CD4-positive, alpha-beta T cell treated with Interferon alpha-2 for 1 hour (primary cell): ENCODE data around the gene TRIM13.
"Not testable (repeated sequence)": the region's sequence is repeated elsewhere in the genome, so short reads cannot be mapped to it uniquely, and the experiment has no call there.

Source experiments
- DNase-seq, 2 donors: peaks; one replicate each; pipeline ENCODE4 v3.0.0-alpha.2; 2020 to 2022

Gene TRIM13, protein sequence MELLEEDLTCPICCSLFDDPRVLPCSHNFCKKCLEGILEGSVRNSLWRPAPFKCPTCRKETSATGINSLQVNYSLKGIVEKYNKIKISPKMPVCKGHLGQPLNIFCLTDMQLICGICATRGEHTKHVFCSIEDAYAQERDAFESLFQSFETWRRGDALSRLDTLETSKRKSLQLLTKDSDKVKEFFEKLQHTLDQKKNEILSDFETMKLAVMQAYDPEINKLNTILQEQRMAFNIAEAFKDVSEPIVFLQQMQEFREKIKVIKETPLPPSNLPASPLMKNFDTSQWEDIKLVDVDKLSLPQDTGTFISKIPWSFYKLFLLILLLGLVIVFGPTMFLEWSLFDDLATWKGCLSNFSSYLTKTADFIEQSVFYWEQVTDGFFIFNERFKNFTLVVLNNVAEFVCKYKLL

GRCh38 chr13:49996951-49997895 is at the start of gene TRIM13:
TRIM13 (plus strand) TSS chr13:49997042; CDS start chr13:50011941, 14,899 bp downstream.
- DNase-seq: peak; percentile 82 to 86

DNA sequence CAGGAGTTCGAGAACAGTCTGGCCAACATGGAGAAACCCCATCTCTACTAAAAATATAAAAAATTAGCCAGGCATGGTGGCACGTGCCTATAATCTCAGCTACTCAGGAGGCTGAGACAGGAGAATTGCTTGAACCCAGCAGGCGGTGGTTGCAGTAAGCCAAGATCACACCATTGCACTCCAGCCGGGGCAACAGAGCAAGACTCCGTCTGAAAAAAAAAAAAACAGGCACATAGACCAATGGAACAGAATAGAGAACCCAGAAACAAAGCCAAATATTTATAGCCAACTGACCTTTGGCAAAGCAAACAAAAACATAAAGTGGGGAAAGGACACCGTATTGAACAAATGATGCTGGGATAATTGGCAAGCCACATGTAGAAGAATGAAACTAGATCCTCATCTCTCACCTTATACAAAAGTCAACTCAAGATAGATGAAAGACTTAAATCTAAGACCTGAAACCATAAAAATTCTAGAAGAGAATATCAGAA is 48.0 kb upstream of the TRIM13 start:
- DNase-seq: not testable (repeated sequence)

GRCh38 chr13:49951754-49952535 is 44.9 kb upstream of the TRIM13 start:
- no peak for DNase-seq

GRCh38 chr13:49953560-49953959 is 43.3 kb upstream of the TRIM13 start:
- DNase-seq: no peak

DNA sequence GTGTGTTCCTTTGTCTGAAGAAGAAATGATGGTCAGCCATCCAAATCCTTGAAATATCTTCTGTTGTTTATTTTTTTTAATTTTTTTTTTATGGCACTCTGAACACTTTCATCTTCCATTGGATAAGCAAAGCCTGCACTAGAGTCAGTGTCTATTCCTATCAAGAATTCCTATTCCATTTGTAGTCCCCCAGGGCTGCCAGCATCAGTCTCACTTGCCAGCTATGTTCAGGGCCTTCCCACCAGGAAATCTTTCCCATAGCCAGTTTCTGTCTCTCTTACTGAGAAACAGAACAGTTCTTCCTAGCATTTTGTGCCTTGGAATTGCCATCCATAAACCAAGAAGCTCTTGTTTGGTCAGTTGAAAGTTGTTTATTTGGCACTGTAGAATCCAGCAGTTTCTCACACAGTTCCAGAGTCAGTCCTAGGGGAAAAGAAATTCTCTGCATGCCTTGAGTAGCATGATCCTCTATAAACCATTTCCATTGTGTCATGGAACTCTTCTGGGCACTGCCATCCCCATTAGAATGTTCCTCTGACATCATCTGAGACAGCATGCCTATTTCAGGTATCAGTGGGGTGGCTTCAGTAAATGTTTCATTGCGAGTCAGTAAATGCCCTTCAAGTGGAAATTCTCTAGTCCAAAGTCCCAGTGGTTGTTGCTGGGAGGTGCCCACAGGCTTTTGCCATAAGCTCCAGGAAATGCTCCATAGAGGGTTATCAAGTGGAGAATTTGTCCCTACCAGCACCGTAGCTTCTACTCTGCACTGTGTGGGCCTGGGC is 42.0 kb upstream of the TRIM13 start:
- no peak for DNase-seq

DNA sequence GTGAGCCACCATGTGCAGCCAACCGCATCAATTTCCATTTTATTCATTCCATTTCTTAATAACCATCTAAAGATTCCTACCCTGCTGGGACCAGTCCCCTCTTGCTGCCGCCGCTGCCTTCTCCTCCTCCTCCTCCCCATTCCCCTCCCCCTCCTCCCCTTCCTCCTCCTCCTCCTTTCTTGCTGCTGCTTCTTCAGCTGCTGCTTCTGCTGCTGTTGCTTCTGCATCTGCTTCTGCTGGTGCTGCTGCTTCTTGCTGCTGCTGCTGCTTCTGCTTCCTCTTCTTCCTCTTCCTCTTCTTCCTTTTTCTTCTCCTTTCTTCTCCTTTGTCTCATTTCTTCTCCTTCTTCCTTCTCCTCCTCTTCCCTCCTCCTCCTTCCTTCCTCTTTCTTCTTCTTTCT is 40.7 kb upstream of the TRIM13 start:
- DNase-seq: no peak

DNA sequence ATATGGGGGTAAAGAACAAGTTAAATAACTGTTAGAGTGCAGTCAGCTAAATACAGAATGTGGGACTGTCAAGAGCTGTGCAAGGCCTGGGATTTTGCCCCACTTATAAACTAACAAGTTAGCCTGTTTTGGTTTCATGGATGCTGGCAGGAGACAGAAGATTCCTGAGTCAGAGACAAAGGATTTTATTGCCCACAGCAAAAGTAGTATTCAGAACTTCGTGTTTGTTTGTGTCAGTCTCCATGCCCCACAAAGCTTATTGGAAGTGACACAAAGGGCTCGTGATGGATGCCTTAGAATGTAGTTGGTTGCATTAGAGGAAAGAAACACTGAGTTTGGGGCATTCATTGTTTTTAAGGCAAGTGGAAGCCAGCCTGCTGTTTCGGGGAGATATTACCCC is 38.5 kb upstream of the TRIM13 start:
- DNase-seq: no peak

GRCh38 chr13:49967456-49967855 is 29.4 kb upstream of the TRIM13 start:
- DNase-seq: no peak

DNA sequence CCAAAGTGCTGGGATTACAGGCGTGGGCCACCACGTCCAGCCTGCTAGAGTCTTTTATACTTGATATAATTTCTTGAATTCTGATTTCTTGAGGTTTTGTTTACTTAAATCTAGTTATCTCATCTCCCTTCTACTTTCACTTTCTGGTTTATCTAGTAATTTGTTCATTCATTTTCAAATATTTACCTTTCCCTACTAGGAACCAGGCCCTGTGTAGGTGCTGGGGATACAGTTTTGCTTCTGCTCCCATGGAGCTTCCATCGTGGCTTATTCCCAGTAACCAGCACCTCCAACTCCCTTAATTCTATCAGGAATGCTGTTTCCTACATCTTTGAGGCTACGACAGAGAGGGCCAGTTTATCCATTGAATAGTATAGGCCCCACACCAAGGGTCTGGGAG is 24.1 kb upstream of the TRIM13 start:
- DNase-seq: no peak

- no peak for DNase-seq
Measured at GRCh38 chr13:49975826-49976225, 21.0 kb upstream of the TRIM13 start.

- DNase-seq: peak; percentile 72 to 81
Measured at GRCh38 chr13:49976314-49977258, 20.3 kb upstream of the TRIM13 start.

GRCh38 chr13:49977992-49978391 is 18.9 kb upstream of the TRIM13 start:
- no peak for DNase-seq

DNA sequence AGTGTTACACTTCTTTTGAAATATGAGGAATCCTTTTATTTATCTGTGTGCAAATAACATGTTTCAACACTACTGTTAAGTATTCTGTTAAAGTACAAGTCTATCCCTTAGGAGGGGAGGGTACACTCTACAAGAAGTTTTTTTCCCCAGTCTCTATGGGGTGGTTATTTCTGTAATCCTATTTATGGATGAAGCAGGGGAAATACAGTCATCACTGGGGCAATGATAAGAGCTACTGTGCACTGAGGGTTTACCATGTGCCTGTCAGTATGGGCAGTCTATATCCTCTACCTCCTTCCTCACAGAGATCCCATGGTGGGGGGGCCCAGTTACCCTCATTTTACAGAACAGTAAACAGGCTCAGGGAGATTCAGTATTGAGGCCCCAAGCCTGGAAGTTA is 16.6 kb upstream of the TRIM13 start:
- no peak for DNase-seq

- no peak for DNase-seq
Measured at GRCh38 chr13:49985129-49985528, 11.7 kb upstream of the TRIM13 start.

DNA sequence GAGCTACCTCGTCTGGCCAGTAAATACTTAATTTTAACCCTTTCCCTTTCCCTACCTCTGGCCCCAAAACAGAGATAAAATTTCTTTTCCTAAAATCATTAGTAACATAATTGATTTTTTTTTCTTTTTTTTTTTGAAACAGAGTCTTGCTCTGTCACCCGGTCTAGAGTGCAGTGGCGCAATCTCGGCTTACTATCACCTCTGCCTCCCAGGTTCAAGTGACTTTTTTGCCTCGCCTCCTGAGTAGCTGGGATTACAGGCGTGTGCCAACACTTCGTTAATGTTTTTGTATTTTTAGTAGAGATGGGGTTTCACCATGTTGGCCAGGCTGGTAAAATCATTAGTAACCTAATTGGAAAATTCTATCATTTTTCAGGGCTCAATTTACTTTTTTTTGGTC is 10.4 kb upstream of the TRIM13 start:
- DNase-seq: no peak

GRCh38 chr13:49990612-49991011 is 6.2 kb upstream of the TRIM13 start:
- not testable (repeated sequence) for DNase-seq

GRCh38 chr13:49993111-49993510 is 3.7 kb upstream of the TRIM13 start:
- DNase-seq: no peak

DNA sequence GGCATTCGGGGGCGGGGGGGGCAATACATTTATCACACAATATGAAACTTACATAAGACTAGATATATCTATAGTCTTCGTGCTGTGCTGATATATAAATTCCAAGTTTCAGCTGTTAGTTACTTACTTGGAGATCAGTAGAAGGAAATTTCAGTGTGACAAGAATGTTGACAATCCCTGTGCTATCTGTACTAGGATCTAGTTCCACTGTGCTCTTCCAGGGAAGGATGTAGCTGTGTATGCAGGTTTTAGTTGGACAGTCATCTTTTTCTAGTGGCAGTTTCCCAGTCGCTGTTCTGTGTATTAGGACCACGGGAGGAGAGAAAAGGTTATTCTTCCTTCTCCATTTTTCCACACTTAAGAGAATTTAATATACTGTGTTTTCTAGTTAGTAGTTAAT is 3.2 kb upstream of the TRIM13 start:
- no peak for DNase-seq

DNA sequence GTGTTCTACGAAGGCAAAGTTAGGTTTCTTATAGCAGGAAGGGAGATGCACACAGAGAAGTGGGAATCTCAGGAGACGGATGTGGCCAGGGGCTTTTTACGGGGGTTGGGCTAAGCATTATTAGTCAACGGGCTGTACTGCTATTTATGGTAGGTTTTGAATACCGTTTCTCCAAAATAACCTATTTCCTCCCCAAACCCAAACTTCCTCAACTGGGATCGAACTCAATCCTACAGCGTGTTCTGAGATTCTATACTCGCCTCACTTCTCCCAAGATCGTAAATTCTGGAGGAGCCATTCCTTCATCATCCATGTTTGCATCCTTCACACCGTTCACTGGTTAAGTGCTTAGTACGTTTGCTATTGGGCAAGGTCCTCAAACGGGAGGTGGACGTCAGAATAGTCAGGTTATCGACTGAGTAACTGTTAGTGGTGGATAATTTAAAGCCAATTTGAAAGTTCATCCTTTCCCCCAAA is 1.2 kb upstream of the TRIM13 start:
- DNase-seq: peak; percentile 3 to 24

GRCh38 chr13:49996161-49996915 is 504 bp upstream of the TRIM13 start:
- peak; percentile 86 to 90 for DNase-seq
